IPS-20b (cell line): ENCODE measurements around the gene NPAS3.

ENCODE experiments used
- H3K27ac ChIP-seq: one replicate; pipeline ENCODE4 v1.5.1; 2013; ENCODE audit warnings: low read length
- H3K27me3 ChIP-seq: 2 replicates; pipeline ENCODE4 v1.6.1; 2013; ENCODE audit warnings: mild to moderate bottlenecking, low read length, inconsistent platforms; ENCODE audit not compliant: insufficient read depth
- H3K36me3 ChIP-seq: 2 replicates; pipeline ENCODE4 v1.6.1; 2013; ENCODE audit warnings: low read depth, mild to moderate bottlenecking, inconsistent platforms, low read length, moderate library complexity; ENCODE audit not compliant: insufficient read depth
- H3K4me1 ChIP-seq: 2 replicates; pipeline ENCODE4 v1.6.1; 2013; ENCODE audit warnings: mild to moderate bottlenecking, control low read depth, inconsistent platforms, low read length, moderate library complexity; ENCODE audit not compliant: insufficient read depth
- H3K4me3 ChIP-seq: 2 replicates; pipeline ENCODE4 v1.5.1; 2013; ENCODE audit warnings: mild to moderate bottlenecking, low read length, inconsistent platforms
- H3K9ac ChIP-seq: 2 replicates; pipeline ENCODE4 v1.6.1; 2013; ENCODE audit warnings: low read depth, mild to moderate bottlenecking, inconsistent platforms, low read length, moderate library complexity
- H3K9me3 ChIP-seq: 2 replicates; pipeline ENCODE4 v1.6.1; 2013; ENCODE audit warnings: mild to moderate bottlenecking, low read depth, low read length, inconsistent platforms; ENCODE audit not compliant: insufficient read depth

Gene NPAS3

DNA sequence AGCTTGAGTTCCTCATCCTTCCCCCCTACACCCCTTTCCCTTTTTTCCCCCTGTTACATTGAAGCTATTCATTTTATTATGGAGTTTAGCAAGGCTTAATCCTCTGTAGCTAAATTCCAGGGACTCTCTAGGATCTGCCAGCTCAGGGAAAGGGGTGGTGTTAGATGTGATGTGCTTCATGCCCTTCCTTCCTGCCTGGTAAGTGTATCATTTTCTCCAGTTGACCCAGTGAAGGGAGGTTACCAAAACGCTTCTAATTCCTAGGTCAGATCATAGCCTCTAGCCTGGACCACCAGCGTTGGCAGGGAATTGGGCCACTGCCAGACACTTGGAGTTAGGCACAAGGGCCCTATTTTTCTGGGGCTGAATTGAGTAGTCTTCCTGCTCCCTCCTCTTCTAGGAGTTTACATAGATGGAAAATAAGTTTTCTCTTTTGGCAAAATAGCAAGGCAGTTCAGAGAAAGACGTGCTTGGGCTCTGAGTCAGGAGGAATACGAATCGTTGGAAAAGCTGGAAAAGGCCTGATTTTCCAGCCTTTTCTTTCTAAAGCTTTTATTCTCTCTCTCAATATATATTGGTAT lies 88.3 kb downstream of the NPAS3 start:
- Histone ChIP-seq H3K36me3 (no peaks in the 10 kb centered on the region), H3K4me1 (no peaks in the 10 kb centered on the region), H3K4me3 (no peak overlapping the region), H3K9me3 (no peaks in the 10 kb centered on the region), H3K9ac (no peak overlapping the region), H3K27me3 (no peaks in the 10 kb centered on the region), H3K27ac (no peak overlapping the region)

GRCh38 chr14:33029511-33029910 lies 90.8 kb downstream of the NPAS3 start:
- Histone ChIP-seq H3K36me3 (no peaks in the 10 kb centered on the region), H3K9ac (no peak overlapping the region), H3K27me3 (no peaks in the 10 kb centered on the region), H3K9me3 (no peaks in the 10 kb centered on the region), H3K27ac (no peak overlapping the region), H3K4me1 (no peaks in the 10 kb centered on the region), H3K4me3 (no peak overlapping the region)

DNA sequence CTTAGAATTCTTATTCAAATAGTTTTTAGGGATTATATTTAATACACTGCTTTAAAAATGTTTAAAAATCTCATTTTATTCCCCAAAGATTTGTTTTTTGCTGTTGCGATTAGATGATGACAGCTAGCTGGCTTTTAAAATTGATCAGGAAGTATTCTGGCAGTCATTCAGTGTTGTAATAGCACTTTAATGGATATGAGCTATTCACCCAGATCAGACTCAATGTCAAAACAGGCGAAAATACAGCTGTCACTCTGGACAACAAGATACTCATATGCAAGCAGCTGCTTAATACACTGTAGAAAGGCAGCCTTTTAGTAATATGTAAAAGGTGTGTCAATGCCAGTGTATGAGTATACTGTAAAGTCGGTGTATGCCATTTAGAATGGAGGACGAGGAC lies 91.7 kb downstream of the NPAS3 start:
- H3K9me3 ChIP-seq = no peaks in the 10 kb centered on the region
- H3K27me3 ChIP-seq = no peaks in the 10 kb centered on the region
- H3K9ac ChIP-seq = no peak overlapping the region
- no peak overlapping the region for H3K27ac ChIP-seq
- no peaks in the 10 kb centered on the region for H3K36me3 ChIP-seq
- H3K4me3 ChIP-seq = no peak overlapping the region
- no peaks in the 10 kb centered on the region for H3K4me1 ChIP-seq

DNA sequence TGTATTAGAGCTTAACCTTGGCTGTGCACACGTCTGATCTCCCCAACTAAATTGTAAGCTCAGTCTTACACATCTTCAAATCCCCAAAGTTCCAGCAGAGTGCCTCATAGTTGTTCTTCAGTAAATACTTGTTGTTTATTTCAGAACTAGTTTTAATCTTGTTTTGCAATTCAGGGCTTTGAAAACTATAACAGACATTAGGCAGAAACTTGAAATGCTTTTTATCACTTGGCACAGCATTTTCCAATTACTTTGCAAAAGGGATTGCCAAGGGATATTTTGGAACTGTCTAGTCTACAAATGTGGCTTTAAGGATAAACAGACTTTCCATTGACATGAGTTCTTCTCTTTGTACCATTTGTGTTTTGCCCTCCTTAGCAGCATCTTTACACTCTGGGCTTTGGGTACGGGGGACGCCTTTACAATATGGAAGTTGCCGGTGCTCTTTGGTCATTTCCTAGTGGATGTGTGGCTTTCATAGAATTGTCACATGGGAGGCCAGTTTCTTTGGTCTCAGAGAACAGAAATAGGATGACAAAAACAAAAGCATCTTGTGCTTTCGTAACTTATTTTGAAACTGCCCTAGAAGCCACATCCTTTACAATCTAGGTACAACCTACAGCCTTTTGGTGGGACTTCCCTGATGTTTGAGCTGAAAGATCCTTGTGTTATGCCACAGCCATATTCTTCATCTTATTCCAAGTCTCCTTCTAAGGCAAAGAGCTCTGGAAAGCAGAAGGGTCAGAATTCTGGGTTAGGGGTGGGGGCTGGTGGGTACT lies 96.9 kb downstream of the NPAS3 start:
- Histone ChIP-seq H3K9me3 (no peaks in the 10 kb centered on the region), H3K9ac (no peak overlapping the region), H3K27me3 (no peaks in the 10 kb centered on the region), H3K4me1 (no peaks in the 10 kb centered on the region), H3K36me3 (no peaks in the 10 kb centered on the region), H3K27ac (no peak overlapping the region), H3K4me3 (no peak overlapping the region)

- H3K4me1 ChIP-seq = no peaks in the 10 kb centered on the region
- H3K9me3 ChIP-seq = peaks cover 10% of the 10 kb centered on the region; the same call in 1 of the 2 replicates
- no peaks in the 10 kb centered on the region for H3K36me3 ChIP-seq
- no peak overlapping the region for H3K27ac ChIP-seq
- H3K4me3 ChIP-seq = no peak overlapping the region
- no peak overlapping the region for H3K9ac ChIP-seq
- no peaks in the 10 kb centered on the region for H3K27me3 ChIP-seq
Measured at GRCh38 chr14:33039311-33039710, 100.6 kb downstream of the NPAS3 start.

GRCh38 chr14:33040372-33041140 lies 101.9 kb downstream of the NPAS3 start:
- Histone ChIP-seq H3K9ac (no peak overlapping the region), H3K4me1 (no peaks in the 10 kb centered on the region), H3K4me3 (no peak overlapping the region), H3K36me3 (no peaks in the 10 kb centered on the region), H3K27me3 (no peaks in the 10 kb centered on the region), H3K27ac (no peak overlapping the region), H3K9me3 (peaks cover 18% of the 10 kb centered on the region)

GRCh38 chr14:33042591-33042990 lies 103.9 kb downstream of the NPAS3 start:
- no peak overlapping the region for H3K9ac ChIP-seq
- no peaks in the 10 kb centered on the region for H3K27me3 ChIP-seq
- no peak overlapping the region for H3K4me3 ChIP-seq
- H3K4me1 ChIP-seq = no peaks in the 10 kb centered on the region
- H3K27ac ChIP-seq = no peak overlapping the region
- no peaks in the 10 kb centered on the region for H3K36me3 ChIP-seq
- peaks cover 18% of the 10 kb centered on the region for H3K9me3 ChIP-seq

- no peak overlapping the region for H3K9ac ChIP-seq
- H3K4me1 ChIP-seq = no peaks in the 10 kb centered on the region
- H3K9me3 ChIP-seq = peaks cover 18% of the 10 kb centered on the region
- no peaks in the 10 kb centered on the region for H3K27me3 ChIP-seq
- H3K4me3 ChIP-seq = no peak overlapping the region
- no peak overlapping the region for H3K27ac ChIP-seq
- no peaks in the 10 kb centered on the region for H3K36me3 ChIP-seq
Measured at GRCh38 chr14:33045760-33046159, 107.1 kb downstream of the NPAS3 start.

DNA sequence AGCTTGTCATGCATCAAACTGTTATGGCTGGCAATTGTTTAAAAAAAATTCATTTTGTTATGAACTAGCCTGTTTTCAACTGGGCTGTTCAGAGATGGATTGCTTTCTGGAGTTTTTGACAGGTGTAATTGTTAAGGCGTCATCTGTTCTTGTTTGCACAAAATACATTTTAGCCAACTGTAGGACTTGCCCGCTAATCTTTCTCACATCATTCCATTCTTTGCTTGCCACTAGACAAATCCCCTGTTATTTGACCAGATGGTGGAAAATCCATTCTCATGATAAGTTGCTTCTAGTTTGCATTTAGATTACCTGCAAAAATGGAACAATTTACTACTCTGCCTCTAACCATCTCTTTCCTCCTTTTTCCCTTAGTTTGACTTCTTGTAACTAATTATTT lies 114.3 kb downstream of the NPAS3 start:
- Histone ChIP-seq H3K27me3 (no peaks in the 10 kb centered on the region), H3K27ac (no peak overlapping the region), H3K9me3 (no peaks in the 10 kb centered on the region), H3K4me3 (no peak overlapping the region), H3K36me3 (no peaks in the 10 kb centered on the region), H3K9ac (no peak overlapping the region), H3K4me1 (0 out of 2 replicates have a peak, but pooled peaks cover 3% of the 10 kb centered on the region)

GRCh38 chr14:33056213-33056612 lies 117.5 kb downstream of the NPAS3 start:
- Histone ChIP-seq H3K36me3 (no peaks in the 10 kb centered on the region), H3K27me3 (no peaks in the 10 kb centered on the region), H3K27ac (no peak overlapping the region), H3K9ac (no peak overlapping the region), H3K9me3 (no peaks in the 10 kb centered on the region), H3K4me3 (no peak overlapping the region), H3K4me1 (0 out of 2 replicates have a peak, but pooled peaks cover 3% of the 10 kb centered on the region)

GRCh38 chr14:33057585-33057984 lies 118.9 kb downstream of the NPAS3 start:
- H3K27me3 ChIP-seq = no peaks in the 10 kb centered on the region
- H3K4me3 ChIP-seq = no peak overlapping the region
- H3K9me3 ChIP-seq = no peaks in the 10 kb centered on the region

More at GRCh38 chr14:33057585-33057984, 118.9 kb downstream of the NPAS3 start:
- H3K9ac ChIP-seq = no peak overlapping the region
- 0 out of 2 replicates have a peak, but pooled peaks cover 3% of the 10 kb centered on the region for H3K4me1 ChIP-seq
- no peaks in the 10 kb centered on the region for H3K36me3 ChIP-seq
- no peak overlapping the region for H3K27ac ChIP-seq
